MG63 (cell line): ENCODE data around the gene CDK12. TPM values are rescaled to one million over a fixed set of nuclear protein-coding genes. Genes with fewer than 3 reads are reported as not detected.
"Not testable (repeated sequence)": the region's sequence is repeated elsewhere in the genome, so short reads cannot be mapped to it uniquely, and the experiment has no call there.

Experiments
- DNase-seq: peaks from one replicate; pipeline ENCODE4 v3.0.0-alpha.2; 2020
- H3K27me3 ChIP-seq: fragments of 250-450 bp; sonication (Bioruptor Pico); 2 replicates; pipeline ENCODE4 v1.5.1; 2020; ENCODE audit warnings: mild to moderate bottlenecking, moderate library complexity
- H3K36me3 ChIP-seq: fragments of 250-450 bp; sonication (Bioruptor Pico); 2 replicates; pipeline ENCODE4 v1.5.1; 2020; ENCODE audit warnings: mild to moderate bottlenecking, moderate library complexity
- H3K4me3 ChIP-seq: fragments of 250-450 bp; sonication (Bioruptor Pico); 2 replicates; pipeline ENCODE4 v1.5.1; 2020; ENCODE audit warnings: mild to moderate bottlenecking, moderate library complexity
- H3K9me3 ChIP-seq: fragments of 250-450 bp; sonication (Bioruptor Pico); 2 replicates; pipeline ENCODE4 v1.5.1; 2020; ENCODE audit warnings: mild to moderate bottlenecking, moderate library complexity
- total RNA-seq: library from RNA; depleted of rRNA; stranded (reverse); fragments of >200 nt; shearing (Covaris generic); gene quantifications from 2 replicates; pipeline ENCODE4 v1.2.3, GENCODE V29; 2014; ENCODE audit warnings: low replicate concordance

The CDK12 gene
- total RNA-seq, 1 experiment from 2014 or later: 19.7 TPM

DNA sequence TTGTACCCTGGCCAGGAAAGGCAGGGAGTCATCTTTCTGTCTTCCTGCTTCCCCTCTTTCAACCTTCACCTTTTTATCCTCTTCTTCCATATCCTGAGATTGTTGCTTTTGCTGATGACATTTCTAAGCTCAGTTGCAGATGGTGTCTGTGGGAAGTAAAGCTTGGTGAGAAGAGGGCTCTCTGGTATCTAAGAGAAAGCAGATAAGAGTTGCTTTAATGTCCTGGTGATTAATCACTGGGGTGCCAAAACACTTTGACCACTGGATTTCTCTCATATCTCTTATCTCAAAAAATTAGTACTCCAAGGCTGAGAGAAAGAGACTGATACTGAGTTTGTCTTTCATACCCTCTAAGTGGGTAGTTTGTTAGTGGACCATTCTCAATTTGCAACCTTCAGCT, 75.2 kb downstream of the CDK12 start:
- Histone ChIP-seq H3K4me3 (no peak overlapping the region), H3K27me3 (no peaks in the 10 kb centered on the region), H3K9me3 (no peaks in the 10 kb centered on the region), H3K36me3 (peaks cover 25% of the 10 kb centered on the region)
- DNase-seq: no peak

DNA sequence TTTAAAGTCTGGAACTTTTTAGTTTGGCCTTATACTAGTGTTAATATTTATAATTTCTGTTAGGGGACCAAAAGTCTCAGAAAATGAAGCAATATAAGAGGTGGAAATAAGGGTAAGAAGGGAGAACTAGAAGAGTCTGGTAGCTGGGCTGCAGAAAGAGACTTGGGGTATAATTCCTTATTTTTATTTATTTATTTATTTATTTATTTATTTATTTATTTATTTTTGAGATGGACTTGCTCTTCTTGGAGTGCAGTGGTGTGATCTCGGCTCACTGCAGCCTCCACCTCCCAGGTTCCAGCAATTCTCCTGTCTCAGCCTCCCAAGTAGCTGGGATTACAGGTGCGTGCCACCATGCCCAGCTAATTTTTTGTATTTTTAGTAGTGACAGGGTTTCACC, 76.1 kb downstream of the CDK12 start:
- H3K36me3 ChIP-seq: peaks cover 18% of the 10 kb centered on the region

DNA sequence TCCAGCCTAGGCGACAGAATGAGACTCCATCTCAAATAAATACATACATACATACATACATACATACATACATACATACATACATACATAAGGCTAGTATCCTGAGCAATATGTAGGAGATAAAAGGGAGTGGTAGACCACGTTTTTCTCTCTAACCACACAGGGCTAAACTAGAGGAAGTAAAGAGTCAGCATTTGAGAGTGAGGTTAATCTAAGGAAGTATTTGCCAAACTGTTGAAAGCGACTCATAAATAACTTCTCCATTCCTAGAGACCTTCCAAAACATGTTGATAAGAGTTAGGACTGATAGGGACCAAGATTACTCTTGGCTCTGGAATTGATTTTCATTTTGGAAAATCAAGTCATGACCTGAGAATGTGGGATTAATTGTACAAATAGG, 77.6 kb downstream of the CDK12 start:
- Histone ChIP-seq H3K36me3 (peaks cover 12% of the 10 kb centered on the region), H3K4me3 (no peak overlapping the region), H3K27me3 (no peaks in the 10 kb centered on the region), H3K9me3 (no peaks in the 10 kb centered on the region)
- DNase-seq: no peak

More for the DNA sequence above, 76.1 kb downstream of the CDK12 start:
- H3K9me3 ChIP-seq, DNase-seq, H3K27me3 ChIP-seq, H3K4me3 ChIP-seq: not testable (repeated sequence)

DNA sequence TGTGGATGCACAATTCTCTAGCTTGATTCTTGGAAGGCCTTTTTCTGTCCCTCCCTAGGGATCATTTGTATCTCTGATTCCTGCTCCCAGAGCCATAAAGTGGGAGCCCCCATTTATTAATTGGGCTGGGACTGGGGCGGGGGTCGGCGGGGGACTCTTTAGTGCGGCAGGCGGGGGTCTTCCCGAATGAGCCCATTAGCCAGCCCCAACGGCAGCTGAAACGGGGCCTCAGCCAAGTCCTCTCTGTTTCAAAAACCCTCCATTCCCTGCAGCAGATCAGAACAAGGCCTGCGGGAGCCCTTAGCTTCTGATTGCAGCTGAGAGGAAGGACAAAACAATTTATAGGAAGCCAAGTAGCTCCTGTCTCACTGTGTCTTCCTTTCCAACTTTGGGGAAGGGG, 79.3 kb downstream of the CDK12 start:
- Histone ChIP-seq H3K36me3 (no peaks in the 10 kb centered on the region; the same call in 1 of the 2 replicates), H3K9me3 (no peaks in the 10 kb centered on the region), H3K27me3 (no peaks in the 10 kb centered on the region), H3K4me3 (no peak overlapping the region)
- no peak for DNase-seq

DNA sequence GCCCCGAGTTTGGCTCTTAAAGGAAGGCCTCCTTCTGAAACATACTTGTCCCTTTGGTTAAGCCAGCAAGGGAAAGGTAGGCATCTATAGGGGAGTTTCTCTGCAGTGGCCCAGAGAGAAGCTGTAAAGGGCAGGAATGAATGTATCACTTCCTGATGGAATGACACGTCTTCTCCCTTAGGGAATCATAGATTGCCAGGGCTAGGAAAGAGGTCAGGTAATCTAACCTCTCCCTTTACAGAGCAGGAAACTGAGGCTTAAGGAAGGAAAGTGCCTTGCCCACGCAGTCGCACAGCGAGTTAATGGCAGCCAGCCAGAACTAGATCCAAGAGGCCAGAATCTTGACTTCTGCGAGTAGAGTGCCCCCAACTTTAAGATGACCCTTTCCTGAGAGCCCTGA, 80.4 kb downstream of the CDK12 start:
- H3K36me3 ChIP-seq: no peaks in the 10 kb centered on the region
- H3K9me3 ChIP-seq: no peaks in the 10 kb centered on the region
- H3K4me3 ChIP-seq: no peak overlapping the region
- H3K27me3 ChIP-seq: no peaks in the 10 kb centered on the region
- DNase-seq: no peak

DNA sequence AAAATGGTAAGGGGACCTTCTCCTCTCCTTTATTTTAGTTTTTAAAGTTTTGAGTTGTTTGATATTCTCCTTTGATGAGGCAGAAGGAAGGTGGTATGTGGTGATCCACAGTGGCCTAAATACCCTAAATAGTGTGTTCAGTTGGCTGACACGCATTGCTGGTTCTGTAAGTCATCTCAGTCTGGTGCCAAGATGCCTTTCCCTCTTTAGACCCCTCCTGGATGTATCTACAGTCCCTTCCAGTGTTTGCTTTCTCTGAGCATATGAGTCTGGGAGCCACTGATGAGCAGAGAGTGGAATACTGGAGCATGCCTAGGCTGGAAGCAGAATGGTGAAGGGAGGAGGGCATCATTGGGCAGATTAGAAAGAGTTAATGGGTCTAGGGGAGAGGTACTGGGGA, 81.9 kb downstream of the CDK12 start:
- Histone ChIP-seq H3K4me3 (no peak overlapping the region), H3K27me3 (no peaks in the 10 kb centered on the region), H3K9me3 (no peaks in the 10 kb centered on the region), H3K36me3 (peaks cover 9% of the 10 kb centered on the region)
- DNase-seq: no peak

DNA sequence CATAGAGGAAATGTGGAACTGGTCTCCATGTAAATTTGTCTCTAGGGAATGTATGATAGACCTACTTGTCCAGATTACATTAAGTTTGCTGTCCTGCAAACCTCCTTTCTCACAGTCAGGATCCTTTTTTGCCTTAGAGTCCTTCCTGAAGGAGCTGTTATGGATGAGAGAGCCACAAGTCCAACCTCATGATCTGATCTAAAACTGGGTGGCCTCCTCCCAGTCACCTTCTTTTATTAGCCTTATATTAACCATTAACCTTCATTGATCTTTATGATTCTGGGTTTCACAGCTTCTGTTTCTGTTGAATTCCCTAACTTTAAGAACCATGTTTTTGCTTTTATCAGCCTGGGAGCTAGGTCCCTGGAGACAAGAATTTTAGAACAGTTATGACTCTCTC, 82.4 kb downstream of the CDK12 start:
- DNase-seq: no peak
- H3K36me3 ChIP-seq: peaks cover 14% of the 10 kb centered on the region
- no peaks in the 10 kb centered on the region for H3K9me3 ChIP-seq
- H3K27me3 ChIP-seq: no peaks in the 10 kb centered on the region
- no peak overlapping the region for H3K4me3 ChIP-seq

DNA sequence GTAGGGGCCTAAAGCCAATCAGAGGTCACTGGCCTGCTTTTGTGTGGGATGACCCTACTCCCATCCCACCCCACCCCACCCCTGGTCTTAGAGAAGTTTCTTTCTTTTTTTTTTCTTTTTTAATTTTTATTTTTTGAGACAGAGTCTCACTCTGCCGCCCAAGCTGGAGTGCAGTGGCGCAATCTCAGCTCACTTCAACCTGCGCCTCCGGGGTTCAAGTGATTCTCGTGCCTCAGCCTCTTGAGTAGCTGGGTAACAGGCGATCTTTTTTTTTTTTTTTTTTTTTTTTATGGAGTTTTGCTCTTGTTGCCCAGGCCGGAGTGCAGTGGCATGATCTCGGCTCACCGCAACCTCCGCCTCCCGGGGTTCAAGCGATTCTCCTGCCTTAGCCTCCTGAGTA, 83.1 kb downstream of the CDK12 start:
- H3K36me3 ChIP-seq: peaks cover 21% of the 10 kb centered on the region
- not testable (repeated sequence) for H3K4me3 ChIP-seq, H3K9me3 ChIP-seq, H3K27me3 ChIP-seq, DNase-seq

DNA sequence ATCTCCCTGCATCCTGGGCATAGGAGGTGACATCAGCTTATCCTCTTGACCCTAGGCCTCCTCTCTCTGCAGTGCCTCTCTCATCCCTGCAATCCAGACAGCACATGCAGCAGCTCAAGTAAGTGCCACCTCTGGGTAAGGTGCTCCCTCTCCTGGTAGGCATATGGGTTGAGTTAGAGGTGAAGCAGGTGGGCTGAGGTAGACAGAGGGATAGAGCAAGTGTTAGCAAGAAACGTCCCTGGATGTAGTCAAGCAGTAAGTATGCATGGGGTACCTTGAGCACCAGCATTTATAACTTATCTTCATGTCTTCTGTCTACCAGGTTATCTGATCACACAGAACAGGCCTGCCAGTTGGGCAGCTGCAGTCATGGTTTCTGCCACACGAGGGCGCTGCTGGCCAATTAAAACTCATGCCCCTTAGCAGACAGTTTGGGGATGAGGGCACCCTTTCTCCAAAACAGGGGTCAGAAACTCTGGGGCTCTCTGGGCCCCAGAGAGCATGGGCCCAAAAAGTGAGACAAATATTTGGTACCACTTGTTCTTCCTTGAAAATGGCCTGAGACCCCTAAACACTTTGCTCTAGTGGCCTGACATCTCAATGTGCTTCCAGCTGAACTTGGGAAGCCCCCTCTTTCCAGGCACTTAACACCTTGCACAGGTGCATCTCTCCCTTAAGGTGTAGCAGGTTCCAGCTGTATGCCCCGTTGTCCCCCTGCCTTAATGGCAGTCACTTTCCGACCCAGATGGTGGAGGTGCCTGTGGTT, 86.6 kb downstream of the CDK12 start:
- Histone ChIP-seq H3K27me3 (no peaks in the 10 kb centered on the region), H3K4me3 (no peak overlapping the region), H3K9me3 (no peaks in the 10 kb centered on the region), H3K36me3 (peaks cover 22% of the 10 kb centered on the region)
- peak; percentile 31 for DNase-seq

DNA sequence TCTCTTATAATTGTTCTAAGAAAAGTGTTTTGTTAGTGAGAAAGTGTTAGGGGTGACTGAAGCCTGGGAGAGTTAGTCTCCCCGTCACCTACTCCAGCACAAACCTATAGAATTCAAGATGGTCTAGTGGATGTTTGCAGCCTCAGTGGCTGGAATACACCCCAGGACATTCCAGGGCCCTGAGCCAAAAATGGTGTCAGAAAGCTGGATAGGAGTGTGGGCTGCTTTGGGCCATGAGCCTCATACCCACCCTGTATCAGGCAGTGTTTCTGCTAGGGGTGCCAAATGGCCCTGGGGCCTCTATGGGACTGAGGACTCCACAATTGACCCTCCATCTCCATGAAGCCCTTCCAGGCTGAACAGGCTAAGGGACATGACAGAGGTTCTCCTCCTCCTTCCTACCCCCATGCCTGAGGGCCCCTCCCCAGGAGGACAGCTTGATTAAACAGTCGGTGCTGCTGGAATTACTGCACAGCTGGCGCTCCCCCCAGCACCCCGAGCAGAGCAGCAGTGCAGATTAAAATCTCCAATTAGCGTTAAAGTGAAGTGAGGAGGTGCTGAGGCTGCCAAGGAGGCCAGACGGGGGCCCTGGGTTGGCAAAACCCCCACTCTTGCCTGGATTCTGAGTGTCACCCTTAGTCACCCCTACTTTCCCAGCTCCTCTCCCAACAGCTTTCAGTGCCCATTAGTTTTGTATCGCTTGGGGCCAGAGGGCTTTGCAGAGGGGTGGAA, 87.4 kb downstream of the CDK12 start:
- Histone ChIP-seq H3K9me3 (no peaks in the 10 kb centered on the region), H3K4me3 (no peak overlapping the region), H3K27me3 (no peaks in the 10 kb centered on the region), H3K36me3 (peaks cover 22% of the 10 kb centered on the region)
- DNase-seq: no peak

DNA sequence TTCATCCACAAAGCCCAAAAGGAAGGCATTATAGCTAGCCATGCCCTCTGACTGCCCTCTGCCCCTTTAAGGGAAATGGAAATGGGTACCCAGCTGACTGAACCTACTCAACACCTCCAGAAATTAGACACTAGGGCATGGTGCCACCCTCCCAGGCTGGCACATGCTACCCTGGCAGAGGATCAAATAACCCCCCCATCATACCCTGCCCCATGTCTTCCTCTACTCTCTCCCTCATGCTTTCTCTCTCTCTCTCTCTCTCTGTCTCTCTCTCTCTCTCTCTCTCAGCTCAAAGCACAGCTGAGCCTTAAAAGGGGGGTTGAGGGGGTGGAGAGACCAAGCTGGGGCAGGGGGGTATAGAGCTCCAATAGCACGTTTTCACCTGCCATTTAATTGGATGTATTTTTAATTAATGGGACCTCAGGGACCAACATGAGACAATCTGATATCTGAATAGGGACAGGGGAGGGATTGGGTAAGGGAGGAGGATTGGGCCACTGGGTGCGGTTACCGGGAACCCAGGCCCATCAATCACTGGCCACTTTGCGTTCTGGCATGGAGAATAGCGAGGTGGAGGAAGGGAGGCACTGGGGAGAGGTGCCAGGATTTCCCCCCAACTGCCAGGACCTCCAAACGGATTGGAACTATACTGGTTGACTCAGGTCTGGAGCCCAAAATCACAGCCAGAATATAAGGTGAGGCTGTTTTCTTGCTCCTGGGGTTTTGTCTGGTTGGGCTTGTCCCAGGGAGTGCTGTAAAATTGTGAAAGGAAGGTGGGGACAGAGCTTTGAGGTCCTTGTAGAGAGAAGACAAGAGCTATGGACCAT, 88.7 kb downstream of the CDK12 start:
- no peak for DNase-seq
- no peaks in the 10 kb centered on the region for H3K9me3 ChIP-seq
- peaks cover 28% of the 10 kb centered on the region for H3K36me3 ChIP-seq
- no peak overlapping the region for H3K4me3 ChIP-seq
- H3K27me3 ChIP-seq: no peaks in the 10 kb centered on the region

DNA sequence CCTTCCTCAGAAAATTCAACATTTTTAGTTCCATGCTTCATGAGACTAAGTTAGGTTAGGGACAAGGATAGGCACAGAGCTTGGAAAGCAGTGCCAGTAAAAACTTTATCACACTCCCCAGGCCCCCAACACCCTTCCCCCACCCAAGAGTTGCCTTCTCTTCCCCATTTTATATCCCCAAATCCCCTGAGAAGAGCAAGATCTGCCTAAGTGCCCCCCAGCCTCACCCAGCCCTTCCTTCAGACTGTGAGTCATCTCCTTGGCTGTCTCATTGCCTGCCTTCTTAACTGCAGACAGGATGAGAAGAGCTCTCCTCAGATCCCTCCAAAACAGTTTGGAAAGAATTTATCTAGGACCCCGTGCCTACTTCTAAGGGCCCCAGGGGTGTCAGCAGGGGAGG, 90.6 kb downstream of the CDK12 start:
- Histone ChIP-seq H3K27me3 (no peaks in the 10 kb centered on the region), H3K9me3 (no peaks in the 10 kb centered on the region), H3K36me3 (peaks cover 32% of the 10 kb centered on the region), H3K4me3 (no peak overlapping the region)
- DNase-seq: peak; percentile 18

DNA sequence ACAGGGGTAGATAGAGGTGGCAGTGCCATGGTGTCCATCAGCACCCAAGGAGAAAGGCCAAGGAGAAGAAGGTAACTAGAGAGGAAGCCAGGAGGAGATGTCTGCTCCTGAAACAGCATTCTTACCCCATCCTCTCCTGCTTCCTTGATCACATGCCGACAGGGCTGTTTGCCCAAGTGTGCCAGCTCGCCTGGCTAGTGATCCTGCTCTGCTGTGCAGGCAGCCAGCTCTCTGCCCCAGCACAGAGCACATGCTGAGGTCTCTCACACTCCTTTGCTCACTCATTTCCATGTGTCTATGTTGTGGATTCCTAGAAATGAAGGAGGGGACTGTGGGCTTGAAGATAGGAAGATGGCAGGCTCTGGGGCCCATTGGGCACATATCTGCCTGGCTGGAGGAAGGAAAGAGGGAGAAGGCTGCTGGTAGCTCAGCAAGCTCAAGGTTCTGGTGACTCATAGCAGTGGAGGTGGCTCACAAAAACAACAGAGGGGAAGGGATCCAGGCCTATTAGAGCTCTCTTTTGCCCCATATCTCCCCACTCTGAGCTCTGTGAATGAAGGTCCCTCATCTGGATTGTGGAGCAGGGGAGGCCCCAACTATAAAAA, 92.2 kb downstream of the CDK12 start:
- DNase-seq: peak; percentile 59
- H3K27me3 ChIP-seq: no peaks in the 10 kb centered on the region
- peaks cover 25% of the 10 kb centered on the region for H3K36me3 ChIP-seq
- no peaks in the 10 kb centered on the region for H3K9me3 ChIP-seq
- no peak overlapping the region for H3K4me3 ChIP-seq

DNA sequence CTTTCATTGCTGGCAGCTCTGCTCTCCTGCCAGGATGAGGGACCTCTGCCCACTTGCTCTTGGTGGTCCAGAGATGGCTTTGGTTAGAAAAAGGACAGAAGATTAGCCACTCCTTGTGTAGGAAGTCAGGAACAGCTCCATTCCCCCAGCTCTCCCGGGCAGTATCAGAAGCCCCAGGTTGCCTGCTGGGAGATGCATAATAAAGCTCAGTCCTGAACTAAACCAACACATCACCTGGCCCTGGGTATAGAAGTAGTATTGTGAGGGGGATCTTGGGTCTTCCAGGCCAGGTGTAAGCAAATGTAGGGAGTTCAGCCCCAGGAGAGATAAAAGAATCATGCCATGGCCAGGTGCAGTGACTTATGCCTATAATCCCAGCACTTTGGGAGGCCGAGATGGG, 94.1 kb downstream of the CDK12 start:
- Histone ChIP-seq H3K36me3 (peaks cover 24% of the 10 kb centered on the region), H3K9me3 (no peaks in the 10 kb centered on the region), H3K4me3 (no peak overlapping the region), H3K27me3 (no peaks in the 10 kb centered on the region)
- no peak for DNase-seq

DNA sequence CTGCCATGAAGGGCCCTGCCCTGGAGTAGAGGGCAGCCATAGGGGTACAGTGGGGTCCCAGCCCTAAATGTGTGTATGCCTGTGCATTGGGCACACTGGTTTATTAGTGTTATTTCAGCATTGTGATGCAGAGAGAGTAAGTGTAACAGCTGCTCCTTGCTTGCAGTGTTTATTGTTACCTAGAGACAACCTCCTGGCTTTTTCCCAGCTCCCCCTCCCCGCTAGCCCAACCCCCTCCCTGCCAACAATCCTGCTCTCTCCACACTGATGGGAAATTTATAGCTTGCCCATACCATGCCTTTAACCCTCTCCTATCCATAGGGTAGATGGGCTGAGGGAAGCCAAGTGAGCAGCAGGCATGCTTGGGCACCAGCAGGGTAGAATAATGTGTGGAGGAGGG, 95.1 kb downstream of the CDK12 start:
- H3K4me3 ChIP-seq: no peak overlapping the region
- H3K36me3 ChIP-seq: peaks cover 24% of the 10 kb centered on the region
- H3K27me3 ChIP-seq: no peaks in the 10 kb centered on the region
- H3K9me3 ChIP-seq: no peaks in the 10 kb centered on the region
- DNase-seq: no peak

DNA sequence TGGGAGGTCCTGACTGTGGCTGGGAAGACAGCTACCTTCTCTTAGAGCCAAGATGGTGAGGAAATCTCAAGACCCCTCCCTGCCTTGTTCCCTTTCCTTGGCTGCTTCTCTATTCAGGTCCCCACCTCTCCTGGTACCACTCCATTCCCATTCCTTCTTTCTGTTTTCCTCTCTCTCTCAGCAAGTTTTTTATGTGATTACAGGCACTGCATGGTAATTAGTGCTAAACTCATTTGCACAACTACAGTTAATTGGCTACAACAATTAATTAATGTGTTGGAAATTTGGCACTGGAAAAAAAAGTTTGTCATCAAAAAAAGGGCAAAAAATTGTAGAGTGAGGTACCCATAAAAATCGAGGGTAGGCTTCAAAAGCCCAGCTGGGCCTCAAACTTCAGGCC, 101.1 kb downstream of the CDK12 start:
- H3K36me3 ChIP-seq: peaks cover 13% of the 10 kb centered on the region
- no peak for DNase-seq
- no peaks in the 10 kb centered on the region for H3K27me3 ChIP-seq
- H3K4me3 ChIP-seq: no peak overlapping the region
- H3K9me3 ChIP-seq: no peaks in the 10 kb centered on the region

DNA sequence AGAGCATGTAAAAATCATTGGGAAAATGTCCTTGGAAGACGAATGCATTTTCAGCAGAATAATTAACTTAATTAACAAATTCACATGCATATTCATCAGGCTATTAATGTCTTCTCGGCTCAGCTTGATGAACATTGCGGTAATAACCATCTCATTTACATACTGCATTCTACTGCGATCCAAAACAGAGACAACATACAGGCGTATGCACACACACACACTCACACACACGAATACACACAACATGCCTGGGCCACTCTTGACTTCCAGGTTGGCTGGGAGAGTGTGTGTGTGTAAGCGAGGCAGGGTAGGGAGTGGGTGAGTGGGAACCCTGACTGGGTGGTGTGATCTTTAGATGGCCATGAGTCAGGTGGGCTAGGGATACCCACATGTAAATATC, 101.7 kb downstream of the CDK12 start:
- H3K36me3 ChIP-seq: peaks cover 15% of the 10 kb centered on the region
- H3K4me3 ChIP-seq: no peak overlapping the region
- no peak for DNase-seq
- no peaks in the 10 kb centered on the region for H3K9me3 ChIP-seq
- no peaks in the 10 kb centered on the region for H3K27me3 ChIP-seq
